HepG2 (cell line): Measurements from ENCODE around the gene CAMSAP3. TPM values are rescaled to one million over a fixed set of nuclear protein-coding genes. Genes with fewer than 3 reads are reported as not detected.

Experiments
- ELK4 ChIP-seq: sonication (generic); formaldehyde crosslinking; IDR thresholded peaks from 2 replicates; pipeline ENCODE4 v1.9.0; 2021; ENCODE audit warnings: missing genetic modification reagents, borderline replicate concordance
- ETS1 ChIP-seq: sonication (generic); formaldehyde crosslinking; IDR thresholded peaks from 2 replicates; pipeline ENCODE4 v1.4.0; 2020; ENCODE audit warnings: missing genetic modification reagents
- HMGXB3 ChIP-seq: sonication (generic); formaldehyde crosslinking; IDR thresholded peaks from 2 replicates; pipeline ENCODE4 v1.4.0; 2020; ENCODE audit warnings: missing genetic modification reagents, borderline replicate concordance
- POGK ChIP-seq: sonication (generic); formaldehyde crosslinking; conservative IDR thresholded peaks from 2 replicates; pipeline ENCODE4 v1.8.0; 2022; ENCODE audit warnings: mild to moderate bottlenecking, moderate library complexity, missing genetic modification reagents
- PTBP1 ChIP-seq: fragments of 200-400 bp; formaldehyde crosslinking; IDR thresholded peaks from 2 replicates; pipeline ENCODE4 v1.6.1; 2018; ENCODE audit warnings: low read length, low read depth; ENCODE audit not compliant: poor library complexity, severe bottlenecking
- TERF1 ChIP-seq: sonication (generic); formaldehyde crosslinking; IDR thresholded peaks from 2 replicates; pipeline ENCODE4 v1.8.0; 2022; ENCODE audit warnings: mild to moderate bottlenecking, missing genetic modification reagents, moderate library complexity
- ZBTB38 ChIP-seq: sonication (generic); formaldehyde crosslinking; IDR thresholded peaks from 2 replicates; pipeline ENCODE4 v1.5.1; 2020; ENCODE audit warnings: mild to moderate bottlenecking, missing genetic modification reagents
- ZBTB42 ChIP-seq: sonication (generic); formaldehyde crosslinking; IDR thresholded peaks from 2 replicates; pipeline ENCODE4 v1.5.0; 2020; ENCODE audit warnings: mild to moderate bottlenecking, missing genetic modification reagents
- ZNF142 ChIP-seq: sonication (generic); formaldehyde crosslinking; IDR thresholded peaks from 2 replicates; pipeline ENCODE4 v1.4.0; 2020; ENCODE audit warnings: missing genetic modification reagents
- ZNF460 ChIP-seq: sonication (generic); formaldehyde crosslinking; IDR thresholded peaks from 2 replicates; pipeline ENCODE4 v1.5.1; 2020; ENCODE audit warnings: missing genetic modification reagents, mild to moderate bottlenecking, borderline replicate concordance
- ZNF615 ChIP-seq: sonication (generic); formaldehyde crosslinking; IDR thresholded peaks from 2 replicates; pipeline ENCODE4 v1.5.0; 2020; ENCODE audit warnings: mild to moderate bottlenecking, missing genetic modification reagents, borderline replicate concordance
- ZNF83 ChIP-seq: sonication (generic); formaldehyde crosslinking; IDR thresholded peaks from 2 replicates; pipeline ENCODE4 v1.4.0; 2020; ENCODE audit warnings: missing genetic modification reagents, mild to moderate bottlenecking, borderline replicate concordance
- polyA plus RNA-seq, 8 experiments: library from polyadenylated mRNA; depleted of rRNA in 3 of 8; stranded (reverse) in 7 of 8; unstranded in 1 of 8; fragments of >200 nt; fragmentation: Illumina TruSeq in 4 of 8; extraction: Trizol in 4 of 8; gene quantifications; 2 replicates each; pipeline versions ENCODE4 v1.2.1 to v1.2.3, GENCODE V29; 2011 to 2016; ENCODE audit warnings: low read depth in 4 of 8, missing spikeins in 1 of 8, mixed read lengths in 1 of 8; ENCODE audit not compliant: insufficient read depth in 1 of 8
- total RNA-seq, 5 experiments: library from RNA; depleted of rRNA; stranded (reverse); fragments of >200 nt; fragmentation: Illumina TruSeq; extraction: Trizol; gene quantifications; 2 replicates each; pipeline ENCODE4 v1.2.3, GENCODE V29; 2016; ENCODE audit warnings: low read depth in 1 of 5

CAMSAP3 gene
- total and polyA plus RNA-seq, 2 of the 13 experiments (the other 11 are each of a cell fraction or from before 2014, with no cell fraction given), result 10.8 to 11.8 TPM

- TF ChIP-seq HMGXB3 (CRISPR knock-in tag) (peak; percentile 80; the same call in 1 of the 2 replicates), ELK4 (no peak), ETS1 (no peak), ZNF83 (CRISPR knock-in tag) (no peak), ZNF460 (peak; percentile 70; the same call in 1 of the 2 replicates), PTBP1 (no peak), ZNF615 (CRISPR knock-in tag) (no peak), ZNF142 (no peak), POGK (CRISPR knock-in tag) (peak; percentile 79), ZBTB38 (no peak), TERF1 (CRISPR knock-in tag) (no peak), ZBTB42 (CRISPR knock-in tag) (peak; percentile 44; the same call in 1 of the 2 replicates)
Observed at GRCh38 chr19:7652061-7652641, 56.5 kb downstream of the CAMSAP3 start (continued).
